ENCODE results near the gene LRP1B.

The LRP1B gene

DNA sequence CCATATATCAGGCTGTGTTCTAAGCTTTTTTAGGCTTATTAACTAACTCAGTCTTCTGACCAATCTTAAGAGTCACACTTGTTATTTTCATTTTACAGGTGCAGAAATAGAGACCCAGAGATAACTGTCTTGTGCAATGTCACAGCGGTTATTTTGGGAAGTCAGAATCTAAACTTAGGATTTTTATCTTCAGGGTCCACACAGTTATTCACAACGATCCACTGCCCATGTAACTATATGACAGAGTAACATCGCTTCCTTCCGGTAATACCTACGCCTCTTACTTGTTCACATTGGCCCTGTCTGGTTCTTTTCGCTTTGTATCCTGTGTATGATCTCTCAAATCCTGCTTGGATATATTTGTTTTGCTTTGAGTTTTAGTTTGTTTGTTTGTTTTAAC is 631.7 kb downstream of the LRP1B start:
- DNase-seq, result no peak

DNA sequence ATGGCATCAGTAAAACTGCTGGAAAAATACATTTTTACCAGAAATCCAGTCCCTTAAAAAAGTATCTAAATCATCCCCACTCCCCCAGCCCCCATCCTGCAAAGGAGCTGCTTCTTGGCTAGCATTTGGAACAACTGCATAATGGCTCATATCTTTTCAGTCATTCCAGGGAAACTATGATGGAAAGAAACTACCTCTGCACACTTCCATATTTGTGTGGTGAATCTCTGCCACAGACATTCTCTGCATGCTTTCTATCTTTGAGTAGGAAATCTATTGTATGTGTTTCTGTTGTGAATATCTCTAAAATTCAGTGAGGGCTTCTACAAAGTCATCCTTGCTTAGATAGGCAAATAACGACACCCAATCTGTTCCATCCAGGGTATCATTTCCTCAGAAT is 632.3 kb downstream of the LRP1B start:
- DNase-seq, result peak; percentile 9

DNA sequence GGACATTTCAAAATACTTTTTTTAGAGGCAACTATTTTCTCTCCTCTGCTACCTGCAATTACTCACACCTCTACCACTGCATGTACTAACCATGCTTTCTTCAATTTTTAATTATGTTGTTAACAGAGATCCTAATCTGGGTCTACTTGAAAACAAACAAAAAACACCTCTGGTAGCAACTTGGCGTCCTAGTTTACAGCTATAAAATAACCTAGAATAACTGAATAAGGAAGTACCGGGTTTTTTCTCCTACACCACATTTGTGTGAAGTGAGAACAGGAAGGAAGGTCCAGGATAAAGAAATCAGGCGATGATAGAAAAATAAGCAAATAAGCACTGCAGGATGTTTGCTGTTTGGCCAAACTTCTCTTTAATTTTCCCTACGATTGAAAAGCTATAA is 633.5 kb downstream of the LRP1B start:
- DNase-seq, result no peak

DNA sequence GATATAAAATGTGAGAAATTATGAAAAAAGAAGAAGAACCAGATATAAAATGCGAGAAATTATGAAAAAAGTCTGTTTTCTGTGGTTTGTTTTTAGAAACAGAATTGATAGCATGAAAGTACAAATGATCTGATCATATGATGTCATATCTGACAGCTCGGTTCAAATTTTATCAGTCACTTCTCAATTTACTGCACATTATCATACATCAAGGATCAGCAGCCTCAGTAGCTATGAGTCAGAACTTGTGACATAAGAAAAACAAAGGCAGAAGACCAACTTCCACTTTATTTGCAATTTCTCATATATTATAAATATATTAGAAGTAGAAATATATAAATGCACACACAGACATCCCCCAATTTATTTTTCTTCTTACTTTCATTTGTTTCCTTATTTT is 634.0 kb downstream of the LRP1B start:
- DNase-seq, result no peak

DNA sequence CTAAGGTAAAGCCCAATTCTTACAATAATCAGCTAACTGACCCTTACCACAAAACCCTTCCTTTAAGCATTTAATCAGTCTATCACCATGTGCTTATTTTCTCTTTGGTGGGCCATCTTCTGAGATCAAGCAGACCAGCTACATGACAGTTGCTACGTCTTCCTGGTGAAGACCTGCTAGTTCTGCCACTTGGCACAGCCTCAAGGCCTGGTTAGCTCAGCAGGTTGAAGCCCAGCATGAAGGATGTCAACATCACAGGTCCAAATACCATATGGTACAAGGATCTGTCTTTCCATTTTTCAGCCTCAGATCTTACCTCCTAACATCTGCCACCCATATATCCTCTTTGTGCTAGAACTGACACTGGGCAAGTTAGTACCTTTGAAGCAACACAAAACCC is 636.9 kb downstream of the LRP1B start:
- no peak for DNase-seq

DNA sequence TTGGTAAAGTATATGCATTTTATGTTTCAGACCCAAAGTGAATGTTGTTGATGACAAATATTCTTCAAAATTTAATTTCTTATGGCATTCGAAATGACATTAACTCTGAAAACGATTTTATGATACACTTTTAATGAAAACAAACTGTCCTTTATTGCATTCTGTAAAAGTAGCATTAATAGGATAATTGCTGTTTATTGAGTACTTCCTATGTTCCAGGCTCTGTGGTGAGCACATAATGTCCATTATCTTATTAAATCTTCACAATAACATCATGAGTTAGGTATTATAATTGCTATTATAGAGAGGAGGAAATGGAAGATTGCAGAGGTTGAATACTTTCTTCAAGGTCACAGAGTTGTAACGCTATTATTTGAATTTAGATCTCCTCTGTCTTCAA is 638.0 kb downstream of the LRP1B start:
- no peak for DNase-seq

DNA sequence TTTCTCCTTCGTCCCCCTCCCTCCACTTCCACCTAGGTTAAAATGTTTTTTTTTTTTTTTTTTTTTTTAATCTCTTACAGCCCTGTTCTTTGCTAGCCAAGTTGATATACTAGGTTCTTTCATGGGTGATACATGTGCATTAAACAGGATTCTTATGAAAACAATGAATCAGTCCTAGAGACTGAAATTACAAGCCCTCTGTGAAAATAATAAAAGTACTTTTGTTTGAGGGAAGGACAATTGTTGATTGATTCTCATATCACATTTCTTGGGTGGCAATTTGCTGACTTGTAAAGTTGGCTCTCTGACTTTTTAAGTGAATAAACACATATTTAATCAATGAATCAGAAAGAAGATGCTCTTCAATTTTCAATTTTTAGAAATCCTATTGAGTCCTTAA is 639.9 kb downstream of the LRP1B start:
- DNase-seq, result no peak

DNA sequence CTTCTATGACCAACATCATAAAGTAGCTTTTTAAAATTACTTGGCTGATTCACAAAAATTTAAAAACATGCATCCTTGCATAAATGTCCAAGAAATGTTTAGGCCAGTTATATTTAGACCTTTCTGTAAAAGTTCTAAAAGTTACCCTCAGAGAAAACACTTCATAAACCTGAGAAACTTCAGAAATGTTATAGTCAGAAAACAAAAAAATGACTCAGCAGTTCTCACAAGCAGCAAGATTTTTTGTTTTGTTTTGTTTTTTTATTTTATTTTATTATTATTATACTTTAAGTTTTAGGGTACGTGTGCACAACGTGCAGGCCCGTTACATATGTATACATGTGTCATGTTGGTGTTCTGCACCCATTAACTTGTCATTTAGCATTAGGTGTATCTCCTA is 648.1 kb downstream of the LRP1B start:
- DNase-seq, result no peak

DNA sequence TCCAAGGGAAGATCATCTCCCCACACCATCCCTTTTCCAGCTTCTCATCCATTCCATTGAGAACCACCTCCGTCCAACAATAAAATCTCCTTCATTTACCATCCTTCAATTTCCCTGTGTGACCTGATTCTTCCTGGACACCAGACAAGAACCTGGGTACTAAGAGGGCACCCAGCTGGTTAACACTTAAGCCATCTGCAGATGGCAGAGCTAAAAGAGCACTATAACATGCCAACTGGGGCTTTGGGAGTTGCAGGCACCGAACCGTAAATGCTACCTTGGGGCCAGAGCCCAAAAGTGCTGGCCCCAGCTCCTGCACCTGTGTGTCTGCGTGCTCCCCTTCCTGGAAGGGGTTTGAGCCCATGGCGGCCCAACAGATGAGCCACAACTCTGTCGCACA is 655.0 kb downstream of the LRP1B start:
- no peak for DNase-seq

DNA sequence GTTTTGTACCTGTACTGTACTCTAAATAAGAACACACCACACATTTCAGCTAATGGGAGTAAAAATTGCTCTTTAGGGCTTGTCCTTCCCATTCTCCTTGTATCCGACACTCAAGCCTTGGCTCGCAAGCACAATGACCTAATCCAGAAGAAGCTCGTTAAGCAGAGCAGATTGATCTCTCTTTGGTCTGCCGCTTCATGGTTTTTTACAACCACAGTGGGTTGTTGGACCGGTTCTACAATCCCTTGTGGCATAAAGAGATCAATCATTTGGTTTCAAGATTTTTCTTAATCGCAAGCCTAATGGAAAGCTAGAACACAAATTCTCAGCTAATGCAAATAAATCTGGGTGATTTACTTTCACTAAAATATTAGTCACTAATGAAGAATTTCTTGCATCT is 662.1 kb downstream of the LRP1B start:
- DNase-seq, result no peak

DNA sequence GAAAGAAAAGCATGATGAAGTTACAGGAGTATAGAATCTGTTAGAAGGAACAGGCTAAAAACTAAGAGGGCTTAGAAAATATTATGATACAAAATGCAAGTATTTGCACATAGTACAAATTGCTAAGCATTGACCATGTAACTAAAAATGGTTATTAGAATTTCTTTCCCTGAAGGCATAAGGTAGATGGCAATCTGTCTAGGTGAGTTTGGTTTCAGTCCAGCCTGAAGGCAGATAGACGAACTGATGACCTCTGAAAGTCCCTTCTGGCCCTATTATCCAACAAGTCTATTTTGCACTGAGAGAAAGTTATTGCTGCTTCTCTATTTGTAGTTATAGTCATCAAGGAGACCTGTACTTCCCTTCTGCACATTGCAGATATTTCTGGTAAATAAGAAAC is 663.5 kb downstream of the LRP1B start:
- no peak for DNase-seq

DNA sequence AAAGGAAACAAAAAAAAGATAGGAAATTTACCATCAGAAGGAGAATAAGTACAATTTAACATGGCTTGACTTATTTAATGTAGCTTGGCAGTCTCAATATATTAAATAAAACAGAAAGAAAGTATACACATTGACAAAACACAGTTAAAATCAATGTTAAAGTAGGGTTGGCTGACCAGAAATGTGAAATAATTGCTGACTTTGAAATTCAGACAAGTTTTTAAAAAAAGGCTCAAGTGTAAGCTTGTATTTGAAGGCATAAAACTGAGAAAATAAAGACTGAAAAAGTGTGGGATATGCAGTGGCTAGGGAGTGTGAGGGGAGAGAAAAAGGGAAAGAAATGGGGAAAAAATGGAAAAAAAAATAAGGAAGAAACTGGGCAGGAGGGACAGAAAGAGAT is 665.8 kb downstream of the LRP1B start:
- DNase-seq, result no peak

DNA sequence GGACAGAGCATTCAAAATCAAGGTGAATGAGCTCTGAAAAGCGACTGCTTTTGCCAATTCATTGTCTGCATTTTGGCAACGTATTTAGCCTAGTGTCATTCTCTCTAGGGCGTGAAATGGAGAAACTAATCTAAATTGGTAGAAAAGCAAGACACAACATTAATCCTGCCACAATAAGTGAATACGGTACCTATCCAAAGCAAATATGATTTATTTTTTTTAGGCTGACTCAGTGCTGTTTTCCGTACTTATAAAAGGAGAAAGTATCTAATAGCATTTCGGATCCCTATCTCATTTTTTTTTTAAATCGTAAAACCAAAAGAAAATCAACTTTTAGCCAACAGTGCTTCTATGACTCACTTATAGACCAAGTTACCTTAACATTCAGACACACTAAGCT is 672.5 kb downstream of the LRP1B start:
- no peak for DNase-seq

DNA sequence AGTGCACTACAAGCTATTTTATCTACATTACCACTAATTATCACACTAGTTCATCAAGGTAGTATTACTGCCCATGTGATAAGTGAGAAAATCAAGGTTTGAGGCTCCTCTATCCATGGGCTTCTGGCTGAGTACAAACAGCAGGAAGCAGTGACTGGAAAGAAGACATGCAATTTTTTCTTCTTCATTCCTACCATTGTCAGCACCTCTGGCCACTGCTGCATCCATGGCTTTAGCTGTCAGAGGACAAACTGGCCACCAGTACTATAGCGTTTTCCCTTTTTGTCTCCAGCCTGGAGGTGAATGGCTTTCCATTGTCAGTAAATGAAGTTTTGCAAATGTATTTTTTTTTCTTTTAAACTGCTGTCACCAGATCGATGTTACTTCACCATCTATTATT is 674.9 kb downstream of the LRP1B start:
- no peak for DNase-seq

DNA sequence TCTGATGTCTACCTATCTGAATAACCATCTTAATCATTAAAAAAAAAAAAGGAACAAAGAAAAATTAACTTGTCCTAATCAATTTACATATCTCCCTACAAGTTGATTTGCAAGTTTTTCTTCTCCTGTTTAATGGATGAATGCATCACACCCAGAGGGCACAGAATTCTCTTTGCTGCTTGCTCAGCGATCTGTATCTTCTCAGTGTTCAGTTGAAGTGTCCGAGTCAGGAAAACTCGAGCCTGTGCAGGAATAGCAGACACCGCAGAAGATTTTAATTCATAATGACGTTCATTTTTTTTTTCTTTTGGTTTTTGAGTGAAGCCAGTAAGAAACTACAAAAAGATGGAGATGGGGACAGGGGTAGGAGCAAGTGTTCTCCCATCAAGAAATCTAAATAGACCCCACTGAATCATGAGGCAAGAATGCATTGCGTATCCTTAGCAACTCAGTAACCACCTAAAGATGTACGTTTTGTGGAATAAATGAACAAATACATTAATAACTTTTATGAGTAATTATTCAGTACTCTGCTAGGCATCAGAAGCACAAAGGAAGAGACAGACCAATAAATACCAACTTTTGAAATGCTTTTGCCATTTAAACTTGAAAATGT is 675.5 kb downstream of the LRP1B start:
- DNase-seq, result no peak

DNA sequence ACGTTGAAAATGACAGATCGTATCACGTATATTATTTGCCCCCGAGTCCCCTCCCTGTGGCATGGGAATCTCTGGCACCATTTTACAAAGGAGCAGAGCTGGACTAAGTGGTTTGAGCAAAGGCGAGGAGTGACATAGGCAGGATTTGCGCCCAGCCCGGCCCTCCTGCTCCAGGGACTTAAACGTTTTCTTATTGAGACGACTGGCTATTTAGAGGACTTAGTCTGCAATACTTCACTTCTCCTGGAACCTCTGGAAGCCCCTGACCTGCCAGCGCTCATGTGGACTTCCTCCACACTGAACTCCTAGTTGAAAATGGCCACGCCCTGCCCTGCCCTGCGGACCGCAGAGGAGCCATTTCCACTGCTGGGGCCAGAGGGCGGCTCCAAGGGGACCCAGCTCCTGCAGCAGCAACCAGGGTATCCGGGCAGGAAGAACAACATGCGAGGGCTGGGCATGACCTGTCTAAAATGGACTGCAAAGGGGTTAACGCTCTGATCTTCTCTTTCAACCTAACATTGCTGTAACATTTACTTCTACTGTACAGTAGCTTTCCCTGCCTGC is 690.7 kb downstream of the LRP1B start:
- no peak for DNase-seq

DNA sequence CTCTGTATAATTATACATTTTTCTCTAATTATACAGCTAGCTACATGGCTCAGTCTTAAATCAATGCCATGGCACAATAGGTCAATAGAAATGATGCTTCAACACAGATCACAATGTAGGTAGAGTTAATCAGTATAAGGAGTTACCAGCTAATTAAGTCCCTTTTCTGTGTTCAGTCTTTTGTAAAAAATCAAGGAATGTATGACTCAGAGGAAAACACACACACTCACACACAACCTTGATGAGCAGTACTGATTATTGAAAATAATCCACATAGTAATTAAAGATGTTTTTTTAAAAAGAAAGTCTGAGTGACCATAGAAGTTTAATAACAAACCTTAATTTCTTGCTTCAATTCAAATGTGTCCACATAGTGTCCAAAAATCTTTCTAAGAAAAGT is 691.3 kb downstream of the LRP1B start:
- no peak for DNase-seq

DNA sequence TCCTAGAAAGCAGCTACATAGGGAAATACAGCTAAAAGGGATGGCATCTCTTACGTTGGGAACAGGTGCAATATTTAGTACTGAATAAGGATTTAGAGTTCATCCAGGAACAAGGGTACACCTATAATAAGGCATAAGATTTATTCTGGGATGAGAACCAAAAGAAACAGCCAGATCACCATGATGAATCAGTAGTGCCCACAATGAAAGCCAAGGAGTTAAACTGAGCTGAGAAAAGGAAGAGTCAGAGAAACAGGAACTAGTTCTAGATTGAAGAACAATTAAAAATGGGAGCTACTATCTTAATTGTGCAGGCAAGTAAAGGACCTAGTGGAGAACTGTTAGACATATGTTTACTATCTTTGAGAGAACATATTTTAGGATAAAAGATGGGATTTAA is 692.3 kb downstream of the LRP1B start:
- DNase-seq, result no peak

DNA sequence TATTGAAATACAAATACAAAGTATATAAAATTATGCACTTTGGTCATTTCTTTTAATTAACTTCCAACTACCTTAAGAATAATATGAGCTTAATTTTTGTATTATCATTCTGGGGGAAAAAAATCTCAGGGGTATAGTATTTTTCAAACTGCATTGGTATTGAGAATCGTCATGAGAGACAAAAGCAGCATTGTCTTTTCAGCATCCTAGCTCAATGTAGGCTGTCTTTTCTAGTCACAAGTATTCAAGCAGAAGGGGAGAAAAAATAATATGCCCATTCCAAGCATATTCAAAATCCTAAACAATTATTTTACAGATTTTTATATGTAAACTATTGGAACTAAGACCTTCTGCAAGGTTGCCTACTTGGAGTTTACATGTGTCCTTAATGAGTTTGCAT is 693.3 kb downstream of the LRP1B start:
- no peak for DNase-seq

DNA sequence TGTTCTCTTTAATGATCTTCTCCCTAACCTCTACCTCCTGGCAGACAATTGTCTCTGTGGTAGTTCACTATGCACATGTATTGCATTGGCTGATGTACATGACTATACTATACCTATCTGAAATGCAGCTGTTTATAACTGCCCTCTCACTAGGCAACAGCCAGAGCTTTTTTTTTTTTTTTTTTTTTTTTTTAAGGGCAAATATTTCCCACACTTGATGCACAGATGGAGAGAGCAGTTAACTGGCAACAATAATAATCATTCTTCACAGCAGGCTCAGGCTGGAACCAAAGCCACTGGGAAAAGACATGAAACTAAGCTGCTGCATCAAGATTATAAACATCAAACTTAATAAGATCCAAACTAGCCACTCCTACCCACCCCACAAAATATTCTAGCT is 707.7 kb downstream of the LRP1B start:
- DNase-seq, result no peak

DNA sequence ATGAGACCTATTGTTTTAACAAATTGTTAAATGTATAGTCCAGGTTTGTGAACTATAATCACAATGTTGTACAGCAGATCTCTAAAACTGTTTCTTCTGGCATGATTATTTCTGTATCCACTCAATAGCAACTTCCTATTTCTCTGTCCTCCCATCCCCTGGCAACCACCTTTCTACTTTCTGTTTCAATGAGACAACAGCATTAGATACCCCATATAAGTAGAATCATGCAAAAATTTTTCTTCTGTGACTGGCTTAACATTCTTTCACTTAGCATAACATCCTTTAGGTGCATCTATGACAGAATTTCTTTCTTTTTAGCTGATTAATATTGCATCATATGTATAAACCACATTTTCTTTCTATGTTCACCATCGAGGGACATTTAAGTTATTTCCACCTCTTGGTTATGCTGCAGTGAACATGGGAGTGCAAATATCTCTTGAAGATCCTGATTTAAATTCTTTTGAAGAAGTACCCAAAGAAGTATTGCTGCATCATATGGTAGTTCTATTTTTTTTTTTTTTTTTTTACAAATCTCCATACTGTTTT is 713.5 kb downstream of the LRP1B start:
- no peak for DNase-seq

DNA sequence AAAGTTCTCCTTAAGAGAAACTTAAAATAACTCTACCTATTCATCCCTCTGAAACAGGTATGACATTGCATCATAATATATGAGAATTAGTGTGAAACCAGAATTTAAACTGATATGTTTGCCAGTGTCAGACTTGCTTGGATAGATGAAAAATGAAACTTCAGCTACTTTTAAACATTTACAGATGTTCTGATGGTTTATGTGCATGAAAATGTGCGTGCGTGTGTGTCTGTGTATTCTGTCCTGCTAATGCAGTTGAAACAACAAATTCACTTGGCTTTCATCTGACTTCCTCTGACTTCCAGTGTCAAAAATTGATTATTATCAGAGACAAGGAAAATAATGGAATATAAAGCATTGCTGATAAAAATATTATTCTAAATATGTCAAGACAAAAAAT is 719.4 kb downstream of the LRP1B start:
- no peak for DNase-seq

DNA sequence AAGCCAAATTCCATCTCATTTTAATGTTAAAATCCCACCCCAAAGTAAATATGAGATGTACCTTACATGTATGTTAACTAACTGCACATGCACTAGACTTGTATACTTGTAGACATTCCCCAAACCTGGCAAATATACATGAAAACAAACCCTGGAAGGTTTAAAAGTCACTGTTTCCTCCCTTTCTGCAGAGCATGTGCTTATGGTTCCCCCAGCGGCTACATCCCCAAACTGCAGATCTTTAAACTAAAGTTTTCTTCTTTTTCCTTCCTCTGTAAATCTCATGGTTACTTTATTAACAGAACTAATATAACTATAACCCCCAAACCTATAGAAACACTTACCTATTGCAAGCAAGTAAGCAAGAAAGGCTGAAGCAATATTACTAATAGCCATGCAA is 731.5 kb downstream of the LRP1B start:
- no peak for DNase-seq

DNA sequence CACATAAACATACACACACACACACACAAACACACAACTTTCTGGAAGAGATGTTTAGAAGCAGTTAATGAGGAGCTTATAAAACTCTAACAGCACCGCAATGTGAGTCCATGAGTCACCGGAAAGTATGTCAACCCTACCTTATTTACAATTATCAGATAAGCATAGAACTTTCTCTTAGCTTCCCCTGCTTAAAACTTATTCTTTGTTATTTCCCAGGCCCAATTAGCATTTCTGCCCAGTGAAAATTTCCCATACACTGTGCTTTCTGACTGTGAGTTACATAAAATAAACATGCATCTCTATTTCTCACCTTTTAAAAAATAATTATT is 737.6 kb downstream of the LRP1B start:
- DNase-seq, result peak; percentile 14

DNA sequence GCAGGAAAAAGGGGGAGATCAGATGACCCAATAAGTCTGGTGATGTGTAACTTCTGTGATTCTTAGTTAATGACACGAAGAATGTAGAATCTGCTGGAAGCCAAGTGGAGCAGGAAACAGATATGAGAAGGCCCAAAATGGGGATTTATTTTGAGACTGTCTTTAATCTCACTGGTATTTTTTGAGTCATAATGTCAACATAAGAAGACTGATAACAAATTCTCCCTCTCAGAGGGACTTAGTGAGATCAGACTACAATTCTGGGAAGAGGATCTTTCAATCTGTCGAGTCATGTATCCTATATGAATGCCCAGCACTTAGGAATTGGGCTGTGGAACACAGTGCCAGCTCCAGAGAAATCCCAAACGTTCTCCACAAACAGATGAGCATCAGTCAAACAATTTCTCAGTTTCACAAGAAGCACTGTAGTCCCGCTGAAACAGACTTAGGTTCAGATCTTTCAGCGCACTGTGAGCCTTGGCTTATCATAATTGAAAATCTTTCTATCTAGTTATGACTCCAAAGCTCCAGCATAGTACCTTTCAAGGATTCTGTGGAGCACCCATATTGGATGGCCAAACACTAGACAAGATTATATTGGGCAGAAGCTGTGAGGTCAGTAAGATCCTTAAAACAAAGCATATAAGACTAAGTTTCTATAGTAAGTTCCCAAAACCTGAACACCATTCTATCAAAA is 738.2 kb downstream of the LRP1B start:
- DNase-seq, result peak; percentile 37
